Right lobe of liver (tissue), 6 donors: Measurements from ENCODE around the gene MAP3K14. TPM values are rescaled to one million over a fixed set of nuclear protein-coding genes. Genes with fewer than 3 reads are reported as not detected.
"Not testable (repeated sequence)": the region's sequence is repeated elsewhere in the genome, so short reads cannot be mapped to it uniquely, and the experiment has no call there.

Source experiments
- ATAC-seq, 4 donors: fragments of 200-7000 bp; cut with Tn5 transposase; one replicate each; pipeline ENCODE4 v1.9.1; 2020; ENCODE audit warnings: mild to moderate bottlenecking in 4 of 4, moderate library complexity in 4 of 4
- DNase-seq, 3 donors: peaks; one replicate each; pipeline ENCODE4 v3.0.0-alpha.2; 2020
- H3K27ac ChIP-seq, 3 donors: fragments of 200-600 bp; one replicate each; pipeline ENCODE4 v1.8.0; 2022
- H3K27me3 ChIP-seq, 2 donors: fragments of 200-600 bp; one replicate each; pipeline ENCODE4 v1.8.0; 2022
- H3K36me3 ChIP-seq, 4 donors: fragments of 200-600 bp; sonication (generic) in 1 of 4; one replicate each; pipeline versions ENCODE4 v1.5.1 to v1.8.0; 2017 to 2022; ENCODE audit warnings: control low read depth in 1 of 4
- H3K4me1 ChIP-seq, 4 donors: fragments of 200-600 bp; sonication (generic) in 1 of 4; one replicate each; pipeline versions ENCODE4 v1.5.1 to v1.8.0; 2017 to 2022; ENCODE audit warnings: control low read depth in 1 of 4
- H3K4me3 ChIP-seq, 3 donors: fragments of 200-600 bp; one replicate each; pipeline ENCODE4 v1.8.0; 2022
- H3K9me3 ChIP-seq, 4 donors: fragments of 200-600 bp; sonication (generic) in 1 of 4; one replicate each; pipeline versions ENCODE4 v1.5.1 to v1.8.0; 2017 to 2022; ENCODE audit warnings: control low read depth in 1 of 4
- CTCF ChIP-seq, 4 donors: fragments of 200-600 bp in 3 of 4; fragments of 450-650 bp in 1 of 4; IDR thresholded peaks; one replicate each; pipeline versions ENCODE4 v1.5.1 to v1.8.0; 2016 to 2022; ENCODE audit warnings: antibody characterized with exemption in 4 of 4, mild to moderate bottlenecking in 2 of 4
- POLR2A ChIP-seq: fragments of 450-650 bp; IDR thresholded peaks from one replicate; pipeline ENCODE4 v1.6.1; 2017; ENCODE audit warnings: antibody characterized with exemption, mild to moderate bottlenecking
- WGBS: methylation state at CpG from one replicate; pipeline ENCODE4 v1.1.6; 2018; ENCODE audit warnings: low coverage, low lambda C conversion rate; ENCODE audit not compliant: insufficient coverage; ENCODE audit errors: missing lambda C conversion rate; 5-methylcytosine and 5-hydroxymethylcytosine counted together
- intact Hi-C, 2 donors: fragments of 100-400 bp; cut with DNase I; formaldehyde crosslinking; loops; one replicate each; pipeline versions ENCODE4 v1.11.2 to v1.14.1; 2022
- total RNA-seq, 6 experiments: library from RNA; depleted of rRNA in 2 of 6; stranded (reverse); fragments of >200 nt in 2 of 6; fragmentation: NEBNext Ultra II Directional in 3 of 6; extraction: Animal tissue kit (Norgen Biotek cat#: 25700) in 3 of 6; gene quantifications; one replicate each; pipeline versions ENCODE4 v1.1.0 to v1.2.4, GENCODE V29; 2016 to 2023
- donor health status: DM: no; HTN: yes; CAD: no.
- donor health status: DM: no; HTN: no; CAD: no.
- donor health status: DM: no; HTN: no; CAD: no.
- donor health status: DM: no; HTN: yes; CAD: no.
- donor health status: DM: no; HTN: yes; CAD: no.

Gene MAP3K14
- total RNA-seq, 6 experiments from 2014 or later, result 4.8 to 7.8 (median 6.3) TPM

DNA sequence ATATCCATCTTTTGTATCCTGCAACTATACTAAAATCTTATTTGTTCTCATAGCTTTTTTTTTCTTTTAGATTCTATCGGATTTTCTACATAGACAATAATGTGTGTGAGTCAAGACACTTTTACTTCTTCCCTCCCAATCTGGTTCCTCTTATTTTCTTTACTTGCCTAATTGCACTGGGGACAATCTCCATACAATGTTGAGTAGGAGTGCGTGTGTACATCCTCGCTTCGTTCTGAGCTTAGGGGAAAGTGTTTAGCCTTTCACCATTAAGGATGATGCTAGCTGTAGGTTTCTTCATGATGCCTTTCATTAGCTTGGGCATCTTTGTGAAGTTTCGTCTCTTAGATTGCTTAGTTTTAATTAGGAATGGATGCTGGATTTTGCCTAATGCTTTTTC, 57.8 kb downstream of the MAP3K14 start:
- no peaks in the 10 kb centered on the region for H3K27me3 ChIP-seq
- no peak for ATAC-seq
- no peaks in the 10 kb centered on the region for H3K36me3 ChIP-seq
- DNase-seq, result no peak
- intact Hi-C loops, result no loop called here
- H3K4me1 ChIP-seq, result peaks cover 0 to 16% (median 0%) of the 10 kb centered on the region in 4 donors
- TF ChIP-seq POLR2A (no peak), CTCF (IDR thresholded peaks at IDR 0.05) (no peak)
- WGBS, result 43% methylated on average over 5 of the region's 5 CpGs
- H3K9me3 ChIP-seq, result no peaks in the 10 kb centered on the region
- H3K4me3 ChIP-seq, result no peak overlapping the region
- no peak overlapping the region for H3K27ac ChIP-seq

DNA sequence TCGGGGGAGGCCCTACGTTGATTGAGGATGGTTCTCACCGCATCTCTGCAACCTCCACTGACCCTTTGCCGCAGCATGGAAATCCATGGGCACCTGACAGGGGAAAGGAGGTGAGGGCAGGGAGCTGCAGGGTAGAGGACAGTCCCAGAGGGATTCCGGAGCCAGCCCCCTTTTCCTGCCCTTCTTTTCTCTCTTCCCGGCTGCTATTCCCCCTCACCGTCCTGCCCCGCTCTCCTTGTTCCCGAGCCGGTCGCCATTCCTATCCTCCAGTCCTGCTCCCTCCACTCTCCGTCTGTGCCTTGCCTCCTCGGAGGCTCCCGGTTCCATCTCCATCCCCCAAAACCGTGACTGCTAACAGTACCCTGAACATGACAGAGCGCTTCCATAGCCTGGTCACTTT, 59.7 kb downstream of the MAP3K14 start:
- no peaks in the 10 kb centered on the region for H3K36me3 ChIP-seq
- H3K27me3 ChIP-seq, result no peaks in the 10 kb centered on the region
- intact Hi-C loops, result no loop called here
- H3K4me3 ChIP-seq, result no peak overlapping the region
- ATAC-seq (no peak), DNase-seq (no peak)
- H3K9me3 ChIP-seq, result no peaks in the 10 kb centered on the region
- no peak overlapping the region for H3K27ac ChIP-seq
- WGBS, result 58% methylated on average over 9 of the region's 16 CpGs
- peaks cover 0 to under 1% (median 0%) of the 10 kb centered on the region in 4 donors for H3K4me1 ChIP-seq
- TF ChIP-seq POLR2A, result no peak
- no peak for TF ChIP-seq CTCF (IDR thresholded peaks at IDR 0.05)

GRCh38 chr17:45256114-45256966, 60.5 kb downstream of the MAP3K14 start:
- intact Hi-C loops, result no loop called here
- no peaks in the 10 kb centered on the region for H3K27me3 ChIP-seq
- no peaks in the 10 kb centered on the region for H3K36me3 ChIP-seq
- no peak overlapping the region for H3K27ac ChIP-seq
- no peak overlapping the region for H3K4me3 ChIP-seq
- ATAC-seq, result no peak
- TF ChIP-seq POLR2A, result no peak
- 73% methylated on average over 5 of the region's 14 CpGs for WGBS
- no peaks in the 10 kb centered on the region for H3K4me1 ChIP-seq
- DNase-seq, result no peak
- H3K9me3 ChIP-seq, result no peaks in the 10 kb centered on the region

DNA sequence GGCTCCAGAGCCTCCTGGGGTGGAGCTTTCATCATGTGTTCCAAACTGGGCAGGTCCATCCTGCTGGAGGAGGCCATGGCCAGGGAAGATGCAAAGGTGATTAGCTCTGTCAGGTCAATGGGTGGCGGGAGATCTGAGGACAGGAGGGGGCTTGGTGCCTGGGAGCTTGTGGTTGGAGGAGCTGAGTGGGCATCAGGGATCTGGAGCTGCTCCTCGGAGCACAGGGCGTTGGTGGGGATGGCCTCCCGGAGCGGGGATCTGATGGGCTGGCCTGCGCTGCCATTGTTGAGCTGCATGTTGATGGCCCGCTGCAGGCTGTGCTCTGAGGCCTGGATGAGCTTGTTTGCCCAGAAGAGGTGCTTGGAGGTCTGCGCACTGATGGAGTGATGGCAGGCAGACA, 61.5 kb downstream of the MAP3K14 start:
- WGBS, result no CpG with 5 or more reads among the region's 8 CpGs
- Histone ChIP-seq H3K27me3 (no peaks in the 10 kb centered on the region), H3K4me3 (no peak overlapping the region), H3K27ac (no peak overlapping the region), H3K9me3 (no peaks in the 10 kb centered on the region), H3K4me1 (no peaks in the 10 kb centered on the region), H3K36me3 (no peaks in the 10 kb centered on the region)
- no peak for DNase-seq
- no peak for ATAC-seq
- intact Hi-C loops, result no loop called here
- TF ChIP-seq CTCF (IDR thresholded peaks at IDR 0.05) (no peak), POLR2A (no peak)

- no peak overlapping the region for H3K27ac ChIP-seq
- TF ChIP-seq POLR2A (no peak), CTCF (IDR thresholded peaks at IDR 0.05) (no peak)
- H3K4me1 ChIP-seq, result no peaks in the 10 kb centered on the region
- H3K27me3 ChIP-seq, result no peaks in the 10 kb centered on the region
- H3K9me3 ChIP-seq, result no peaks in the 10 kb centered on the region
- DNase-seq (no peak), ATAC-seq (no peak)
- no peak overlapping the region for H3K4me3 ChIP-seq
- WGBS, result 93% methylated on average over 3 of the region's 4 CpGs
- intact Hi-C loops, result no loop called here
- no peaks in the 10 kb centered on the region for H3K36me3 ChIP-seq
Measured at GRCh38 chr17:45253879-45254278, 62.9 kb downstream of the MAP3K14 start.

- H3K36me3 ChIP-seq, DNase-seq, H3K9me3 ChIP-seq, H3K4me1 ChIP-seq, H3K27me3 ChIP-seq, H3K4me3 ChIP-seq, intact Hi-C loops, ATAC-seq, H3K27ac ChIP-seq: not testable (repeated sequence)
- WGBS, result 91% methylated on average over 6 of the region's 7 CpGs
Measured at GRCh38 chr17:45253237-45253636, 63.6 kb downstream of the MAP3K14 start.
